ENCODE data around the gene G0S2. TPM values are rescaled to one million over a fixed set of nuclear protein-coding genes. Genes with fewer than 3 reads are reported as not detected.

The G0S2 gene
- polyA plus RNA-seq, 1 donor from 2014 or later: 0.33 TPM

GRCh38 chr1:209667708-209668107, 7.5 kb upstream of the G0S2 start:
- TF ChIP-seq SMC3 (conservative IDR thresholded peaks at IDR 0.05; ENCODE audit: poor library complexity): no peak

DNA sequence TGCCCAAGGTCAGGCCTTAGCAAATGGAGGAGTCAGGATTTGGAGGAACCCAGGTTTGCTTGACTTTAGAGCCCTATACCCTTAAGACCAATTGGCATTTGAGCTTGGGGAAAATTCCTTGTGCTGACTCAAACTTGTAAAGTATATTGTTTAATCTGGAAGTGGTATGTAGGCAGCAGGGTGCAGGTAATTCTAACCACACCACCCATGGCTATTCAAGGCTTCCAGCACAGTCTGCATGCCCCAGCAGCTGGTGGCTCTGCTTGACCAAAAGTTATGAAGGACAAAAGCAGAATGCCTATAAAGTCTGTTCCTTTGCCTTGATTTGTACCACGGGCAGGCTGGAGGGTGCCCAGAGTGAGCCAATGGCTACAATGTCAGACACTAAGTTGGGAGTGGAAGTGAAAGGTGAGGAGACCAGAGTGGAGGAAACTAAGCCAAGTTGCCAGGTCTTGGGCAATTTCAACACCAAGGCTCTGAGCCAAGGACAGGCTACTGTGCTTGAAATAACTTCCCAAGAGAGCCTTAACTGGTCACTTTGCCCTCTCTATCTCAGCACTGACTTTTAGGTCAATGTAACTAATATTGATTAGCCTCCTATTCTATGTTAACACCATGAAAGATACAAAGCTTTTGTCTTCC, 4.7 kb upstream of the G0S2 start:
- Histone ChIP-seq H3K27ac (ENCODE audit: low read length) (no peak overlapping the region), H3K27me3 (ENCODE audit: insufficient read depth, low read depth, low read length) (peaks cover 27% of the 10 kb centered on the region), H3K4me2 (ENCODE audit: low read length) (no peak overlapping the region), H3F3A (ENCODE audit: insufficient read depth, low read length, poor library complexity, severe bottlenecking) (no peaks in the 10 kb centered on the region), H2AFZ (ENCODE audit: low read depth, low read length) (no peak overlapping the region), H3K9me3 (ENCODE audit: low read length) (no peaks in the 10 kb centered on the region), H4K20me1 (ENCODE audit: insufficient read depth) (no peaks in the 10 kb centered on the region), H3K79me2 (replicated peaks; ENCODE audit: insufficient read depth, low read length) (no peaks in the 10 kb centered on the region), H3K4me3 (ENCODE audit: low read length) (no peak overlapping the region), H3K9ac (ENCODE audit: low read length) (no peak overlapping the region), H3K9me2 (ENCODE audit: insufficient read depth, low read length) (no peaks in the 10 kb centered on the region), H3K36me3 (ENCODE audit: insufficient read depth, low read length) (no peaks in the 10 kb centered on the region)
- TF ChIP-seq TAF1 (IDR thresholded peaks at IDR 0.05; ENCODE audit: low read depth) (no peak), POLR2AphosphoS5 (IDR thresholded peaks at IDR 0.05) (no peak), SMC3 (conservative IDR thresholded peaks at IDR 0.05; ENCODE audit: poor library complexity) (no peak), RAD21 (conservative IDR thresholded peaks at IDR 0.05) (no peak), EP300 (conservative IDR thresholded peaks at IDR 0.05; ENCODE audit: poor library complexity, severe bottlenecking) (no peak), EZH2 (IDR thresholded peaks at IDR 0.05; ENCODE audit: borderline replicate concordance, insufficient read depth, low read length, poor library complexity, severe bottlenecking) (no peak), MXI1 (conservative IDR thresholded peaks at IDR 0.05; ENCODE audit: poor library complexity, severe bottlenecking) (no peak)
- TF ChIP-seq, protein P1, sequence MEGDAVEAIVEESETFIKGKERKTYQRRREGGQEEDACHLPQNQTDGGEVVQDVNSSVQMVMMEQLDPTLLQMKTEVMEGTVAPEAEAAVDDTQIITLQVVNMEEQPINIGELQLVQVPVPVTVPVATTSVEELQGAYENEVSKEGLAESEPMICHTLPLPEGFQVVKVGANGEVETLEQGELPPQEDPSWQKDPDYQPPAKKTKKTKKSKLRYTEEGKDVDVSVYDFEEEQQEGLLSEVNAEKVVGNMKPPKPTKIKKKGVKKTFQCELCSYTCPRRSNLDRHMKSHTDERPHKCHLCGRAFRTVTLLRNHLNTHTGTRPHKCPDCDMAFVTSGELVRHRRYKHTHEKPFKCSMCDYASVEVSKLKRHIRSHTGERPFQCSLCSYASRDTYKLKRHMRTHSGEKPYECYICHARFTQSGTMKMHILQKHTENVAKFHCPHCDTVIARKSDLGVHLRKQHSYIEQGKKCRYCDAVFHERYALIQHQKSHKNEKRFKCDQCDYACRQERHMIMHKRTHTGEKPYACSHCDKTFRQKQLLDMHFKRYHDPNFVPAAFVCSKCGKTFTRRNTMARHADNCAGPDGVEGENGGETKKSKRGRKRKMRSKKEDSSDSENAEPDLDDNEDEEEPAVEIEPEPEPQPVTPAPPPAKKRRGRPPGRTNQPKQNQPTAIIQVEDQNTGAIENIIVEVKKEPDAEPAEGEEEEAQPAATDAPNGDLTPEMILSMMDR (IDR thresholded peaks at IDR 0.05; ENCODE audit: poor library complexity, severe bottlenecking): no peak
- TF ChIP-seq, protein P2, sequence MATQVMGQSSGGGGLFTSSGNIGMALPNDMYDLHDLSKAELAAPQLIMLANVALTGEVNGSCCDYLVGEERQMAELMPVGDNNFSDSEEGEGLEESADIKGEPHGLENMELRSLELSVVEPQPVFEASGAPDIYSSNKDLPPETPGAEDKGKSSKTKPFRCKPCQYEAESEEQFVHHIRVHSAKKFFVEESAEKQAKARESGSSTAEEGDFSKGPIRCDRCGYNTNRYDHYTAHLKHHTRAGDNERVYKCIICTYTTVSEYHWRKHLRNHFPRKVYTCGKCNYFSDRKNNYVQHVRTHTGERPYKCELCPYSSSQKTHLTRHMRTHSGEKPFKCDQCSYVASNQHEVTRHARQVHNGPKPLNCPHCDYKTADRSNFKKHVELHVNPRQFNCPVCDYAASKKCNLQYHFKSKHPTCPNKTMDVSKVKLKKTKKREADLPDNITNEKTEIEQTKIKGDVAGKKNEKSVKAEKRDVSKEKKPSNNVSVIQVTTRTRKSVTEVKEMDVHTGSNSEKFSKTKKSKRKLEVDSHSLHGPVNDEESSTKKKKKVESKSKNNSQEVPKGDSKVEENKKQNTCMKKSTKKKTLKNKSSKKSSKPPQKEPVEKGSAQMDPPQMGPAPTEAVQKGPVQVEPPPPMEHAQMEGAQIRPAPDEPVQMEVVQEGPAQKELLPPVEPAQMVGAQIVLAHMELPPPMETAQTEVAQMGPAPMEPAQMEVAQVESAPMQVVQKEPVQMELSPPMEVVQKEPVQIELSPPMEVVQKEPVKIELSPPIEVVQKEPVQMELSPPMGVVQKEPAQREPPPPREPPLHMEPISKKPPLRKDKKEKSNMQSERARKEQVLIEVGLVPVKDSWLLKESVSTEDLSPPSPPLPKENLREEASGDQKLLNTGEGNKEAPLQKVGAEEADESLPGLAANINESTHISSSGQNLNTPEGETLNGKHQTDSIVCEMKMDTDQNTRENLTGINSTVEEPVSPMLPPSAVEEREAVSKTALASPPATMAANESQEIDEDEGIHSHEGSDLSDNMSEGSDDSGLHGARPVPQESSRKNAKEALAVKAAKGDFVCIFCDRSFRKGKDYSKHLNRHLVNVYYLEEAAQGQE (IDR thresholded peaks at IDR 0.05; ENCODE audit: borderline replicate concordance): no peak

More at GRCh38 chr1:209667708-209668107, 7.5 kb upstream of the G0S2 start:
- no peaks in the 10 kb centered on the region for H3F3A ChIP-seq (ENCODE audit: insufficient read depth, low read length, poor library complexity, severe bottlenecking)
- no peaks in the 10 kb centered on the region for H4K20me1 ChIP-seq (ENCODE audit: insufficient read depth)
- no peaks in the 10 kb centered on the region for H3K9me3 ChIP-seq (ENCODE audit: low read length)
- H3K4me2 ChIP-seq (ENCODE audit: low read length): no peak overlapping the region
- H3K9me2 ChIP-seq (ENCODE audit: insufficient read depth, low read length): no peaks in the 10 kb centered on the region
- no peak overlapping the region for H3K9ac ChIP-seq (ENCODE audit: low read length)
- no peak overlapping the region for H3K27ac ChIP-seq (ENCODE audit: low read length)
- H3K36me3 ChIP-seq (ENCODE audit: insufficient read depth, low read length): no peaks in the 10 kb centered on the region
- no peak overlapping the region for H3K4me3 ChIP-seq (ENCODE audit: low read length)
- H2AFZ ChIP-seq (ENCODE audit: low read depth, low read length): no peak overlapping the region
- H3K79me2 ChIP-seq (replicated peaks; ENCODE audit: insufficient read depth, low read length): no peaks in the 10 kb centered on the region
- no peaks in the 10 kb centered on the region for H3K27me3 ChIP-seq (ENCODE audit: insufficient read depth, low read depth, low read length)

All from neural cell (in vitro differentiated cells).